ENCODE data around the gene FNDC10. TPM values are rescaled to one million over a fixed set of nuclear protein-coding genes. Genes with fewer than 3 reads are reported as not detected.

The FNDC10 gene
- total and polyA plus RNA-seq, 2 experiments from 2014 or later, result 3.1 to 9.8 TPM

- H2AFZ ChIP-seq, result no peak overlapping the region
- no peaks in the 10 kb centered on the region for H3K9me2 ChIP-seq (ENCODE audit: insufficient read depth)
- no peak overlapping the region for H3K9ac ChIP-seq
- H3K27me3 ChIP-seq (replicated peaks; ENCODE audit: insufficient read depth), result no peaks in the 10 kb centered on the region
- H3K27ac ChIP-seq, result no peak overlapping the region
- H3K4me2 ChIP-seq (ENCODE audit: unreplicated experiment), result no peak overlapping the region
- H3K79me2 ChIP-seq (ENCODE audit: insufficient read depth), result peaks cover 20% of the 10 kb centered on the region
- H3F3A ChIP-seq (ENCODE audit: insufficient read depth), result no peaks in the 10 kb centered on the region
- no peaks in the 10 kb centered on the region for H4K20me1 ChIP-seq (ENCODE audit: insufficient read depth)
- no peak for DNase-seq
- no peaks in the 10 kb centered on the region for H3K36me3 ChIP-seq (ENCODE audit: low read depth)
- no peak overlapping the region for H3K4me3 ChIP-seq
- peaks cover 6% of the 10 kb centered on the region; the same call in 1 of the 2 replicates for H3K4me1 ChIP-seq (ENCODE audit: insufficient read depth)
- H3K9me3 ChIP-seq (ENCODE audit: low read depth), result no peaks in the 10 kb centered on the region
- in situ Hi-C loops (cut with MboI), result no loop called here
- 84 to 85% methylated on average over 24 to 29 of the region's 31 CpGs for WGBS, 2 experiments (ENCODE audit: low coverage in 1 of 2, low lambda C conversion rate in 2 of 2, missing lambda C conversion rate in 2 of 2)
- no peak for TF ChIP-seq EZH2 (IDR thresholded peaks at IDR 0.05; ENCODE audit: insufficient read depth, poor library complexity, severe bottlenecking)
- TF ChIP-seq EZH2phosphoT487 (IDR thresholded peaks at IDR 0.05; ENCODE audit: insufficient read depth, low read depth), result no peak
These were observed 21.5 kb upstream of the FNDC10 start for GRCh38 chr1:1621173-1622009.

GRCh38 chr1:1620433-1621139 is 20.7 kb upstream of the FNDC10 start:
- H3K9me2 ChIP-seq (ENCODE audit: insufficient read depth), result no peaks in the 10 kb centered on the region
- no peaks in the 10 kb centered on the region for H3K36me3 ChIP-seq (ENCODE audit: low read depth)
- H2AFZ ChIP-seq, result no peak overlapping the region
- no peak overlapping the region for H3K27ac ChIP-seq
- in situ Hi-C loops (cut with MboI), result no loop called here
- DNase-seq, result no peak
- no peak overlapping the region for H3K9ac ChIP-seq
- no peaks in the 10 kb centered on the region for H3K27me3 ChIP-seq (replicated peaks; ENCODE audit: insufficient read depth)
- H3K9me3 ChIP-seq (ENCODE audit: low read depth), result no peaks in the 10 kb centered on the region
- no peaks in the 10 kb centered on the region for H4K20me1 ChIP-seq (ENCODE audit: insufficient read depth)
- no peaks in the 10 kb centered on the region for H3F3A ChIP-seq (ENCODE audit: insufficient read depth)
- peaks cover 23% of the 10 kb centered on the region for H3K79me2 ChIP-seq (ENCODE audit: insufficient read depth)
- TF ChIP-seq EZH2 (IDR thresholded peaks at IDR 0.05; ENCODE audit: insufficient read depth, poor library complexity, severe bottlenecking) (no peak), EZH2phosphoT487 (IDR thresholded peaks at IDR 0.05; ENCODE audit: insufficient read depth, low read depth) (no peak)
- WGBS, 2 experiments (ENCODE audit: low coverage in 1 of 2, low lambda C conversion rate in 2 of 2, missing lambda C conversion rate in 2 of 2), result 84 to 92% methylated on average over 16 of the region's 16 CpGs
- no peak overlapping the region for H3K4me2 ChIP-seq (ENCODE audit: unreplicated experiment)
- H3K4me1 ChIP-seq (ENCODE audit: insufficient read depth), result peaks cover 6% of the 10 kb centered on the region; the same call in 1 of the 2 replicates
- no peak overlapping the region for H3K4me3 ChIP-seq

- Histone ChIP-seq H3K4me1 (ENCODE audit: insufficient read depth) (peaks cover 6% of the 10 kb centered on the region; the same call in 1 of the 2 replicates), H3K9me2 (ENCODE audit: insufficient read depth) (no peaks in the 10 kb centered on the region), H3K79me2 (ENCODE audit: insufficient read depth) (peaks cover 23% of the 10 kb centered on the region), H3K4me3 (no peak overlapping the region), H3K27ac (no peak overlapping the region), H2AFZ (no peak overlapping the region), H3K4me2 (ENCODE audit: unreplicated experiment) (no peak overlapping the region), H3K36me3 (ENCODE audit: low read depth) (no peaks in the 10 kb centered on the region), H3K9me3 (ENCODE audit: low read depth) (no peaks in the 10 kb centered on the region), H4K20me1 (ENCODE audit: insufficient read depth) (no peaks in the 10 kb centered on the region), H3K27me3 (replicated peaks; ENCODE audit: insufficient read depth) (no peaks in the 10 kb centered on the region), H3F3A (ENCODE audit: insufficient read depth) (peaks cover under 1% of the 10 kb centered on the region; the same call in 1 of the 2 replicates), H3K9ac (no peak overlapping the region)
- TF ChIP-seq EZH2phosphoT487 (IDR thresholded peaks at IDR 0.05; ENCODE audit: insufficient read depth, low read depth) (no peak), EZH2 (IDR thresholded peaks at IDR 0.05; ENCODE audit: insufficient read depth, poor library complexity, severe bottlenecking) (no peak)
- WGBS, 2 experiments (ENCODE audit: low coverage in 1 of 2, low lambda C conversion rate in 2 of 2, missing lambda C conversion rate in 2 of 2), result 71 to 78% methylated on average over 14 of the region's 14 CpGs
- in situ Hi-C loops (cut with MboI), result no loop called here
- DNase-seq, result peak; percentile 28
These were observed 20.0 kb upstream of the FNDC10 start for GRCh38 chr1:1619917-1620361.

GRCh38 chr1:1618396-1619068 is 18.6 kb upstream of the FNDC10 start:
- Histone ChIP-seq H3K4me1 (ENCODE audit: insufficient read depth) (peaks cover 6% of the 10 kb centered on the region; the same call in 1 of the 2 replicates), H4K20me1 (ENCODE audit: insufficient read depth) (no peaks in the 10 kb centered on the region), H3K36me3 (ENCODE audit: low read depth) (no peaks in the 10 kb centered on the region), H3K4me2 (ENCODE audit: unreplicated experiment) (no peak overlapping the region), H3F3A (ENCODE audit: insufficient read depth) (peaks cover 14% of the 10 kb centered on the region; the same call in 1 of the 2 replicates), H3K4me3 (no peak overlapping the region), H3K9me2 (ENCODE audit: insufficient read depth) (no peaks in the 10 kb centered on the region), H2AFZ (no peak overlapping the region), H3K9me3 (ENCODE audit: low read depth) (no peaks in the 10 kb centered on the region), H3K27me3 (replicated peaks; ENCODE audit: insufficient read depth) (no peaks in the 10 kb centered on the region), H3K9ac (no peak overlapping the region), H3K27ac (no peak overlapping the region), H3K79me2 (ENCODE audit: insufficient read depth) (peaks cover 37% of the 10 kb centered on the region)
- no peak for DNase-seq
- in situ Hi-C loops (cut with MboI), result no loop called here
- TF ChIP-seq EZH2phosphoT487 (IDR thresholded peaks at IDR 0.05; ENCODE audit: insufficient read depth, low read depth) (no peak), EZH2 (IDR thresholded peaks at IDR 0.05; ENCODE audit: insufficient read depth, poor library complexity, severe bottlenecking) (no peak)
- WGBS, 2 experiments (ENCODE audit: low coverage in 1 of 2, low lambda C conversion rate in 2 of 2, missing lambda C conversion rate in 2 of 2), result 93 to 97% methylated on average over 7 to 9 of the region's 9 CpGs

Measured in GM23248 (cell line).